Breast epithelium (tissue), 3 donors: Measurements from ENCODE around the gene RAPGEF1.

Experiments
- POLR2AphosphoS5 ChIP-seq, 3 donors: sonication (generic); formaldehyde crosslinking; IDR thresholded peaks; one replicate each; pipeline ENCODE4 v1.6.1; 2017; ENCODE audit warnings: antibody characterized with exemption in 3 of 3
- TF ChIP-seq, protein P1 (sequence below), 3 donors: fragments of 450-650 bp; IDR thresholded peaks; one replicate each; pipeline ENCODE4 v1.5.1; 2016 to 2017; ENCODE audit warnings: antibody characterized with exemption in 3 of 3, mild to moderate bottlenecking in 3 of 3, moderate library complexity in 3 of 3

DNA sequence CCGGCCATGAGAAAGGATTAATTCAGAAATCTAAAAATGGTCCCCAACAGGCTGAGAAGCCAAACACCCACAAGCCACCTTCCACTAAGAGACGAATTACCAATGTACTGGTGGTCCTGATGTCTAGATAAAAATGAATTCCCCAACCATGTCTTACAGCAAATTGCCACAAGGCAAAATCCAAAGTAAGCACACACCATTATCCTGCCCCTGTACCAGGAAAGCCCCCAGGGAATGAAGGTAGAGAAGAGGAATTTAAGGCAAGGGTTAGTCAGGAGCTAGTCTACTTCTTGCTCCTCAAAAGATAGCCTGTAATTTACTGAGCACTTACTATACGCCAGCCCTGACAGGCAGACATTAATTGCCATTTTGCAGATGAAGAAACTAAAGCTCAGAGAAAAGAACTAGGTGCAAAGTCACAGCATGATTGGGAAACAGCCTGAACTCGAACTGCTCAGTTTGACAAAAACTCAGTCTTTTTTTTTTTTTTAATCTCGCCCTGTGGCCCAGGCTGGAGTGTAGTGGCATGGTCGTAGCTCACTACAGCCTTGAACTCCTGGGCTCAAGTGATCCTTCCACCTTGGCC is 64.3 kb downstream of the RAPGEF1 start:
- TF ChIP-seq, protein P1, sequence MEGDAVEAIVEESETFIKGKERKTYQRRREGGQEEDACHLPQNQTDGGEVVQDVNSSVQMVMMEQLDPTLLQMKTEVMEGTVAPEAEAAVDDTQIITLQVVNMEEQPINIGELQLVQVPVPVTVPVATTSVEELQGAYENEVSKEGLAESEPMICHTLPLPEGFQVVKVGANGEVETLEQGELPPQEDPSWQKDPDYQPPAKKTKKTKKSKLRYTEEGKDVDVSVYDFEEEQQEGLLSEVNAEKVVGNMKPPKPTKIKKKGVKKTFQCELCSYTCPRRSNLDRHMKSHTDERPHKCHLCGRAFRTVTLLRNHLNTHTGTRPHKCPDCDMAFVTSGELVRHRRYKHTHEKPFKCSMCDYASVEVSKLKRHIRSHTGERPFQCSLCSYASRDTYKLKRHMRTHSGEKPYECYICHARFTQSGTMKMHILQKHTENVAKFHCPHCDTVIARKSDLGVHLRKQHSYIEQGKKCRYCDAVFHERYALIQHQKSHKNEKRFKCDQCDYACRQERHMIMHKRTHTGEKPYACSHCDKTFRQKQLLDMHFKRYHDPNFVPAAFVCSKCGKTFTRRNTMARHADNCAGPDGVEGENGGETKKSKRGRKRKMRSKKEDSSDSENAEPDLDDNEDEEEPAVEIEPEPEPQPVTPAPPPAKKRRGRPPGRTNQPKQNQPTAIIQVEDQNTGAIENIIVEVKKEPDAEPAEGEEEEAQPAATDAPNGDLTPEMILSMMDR (IDR thresholded peaks at IDR 0.05), result no peak
- TF ChIP-seq POLR2AphosphoS5 (IDR thresholded peaks at IDR 0.05), result no peak
